GM21367 (cell line): Measurements from ENCODE around the gene PACRG.
"Not testable (repeated sequence)": the region's sequence is repeated elsewhere in the genome, so short reads cannot be mapped to it uniquely, and the experiment has no call there.

Source experiments
- ATAC-seq: cut with Tn5 transposase; IDR thresholded peaks from one replicate; pipeline ENCODE4 v1.9.1; 2021; ENCODE audit not compliant: unreplicated experiment

Gene PACRG

DNA sequence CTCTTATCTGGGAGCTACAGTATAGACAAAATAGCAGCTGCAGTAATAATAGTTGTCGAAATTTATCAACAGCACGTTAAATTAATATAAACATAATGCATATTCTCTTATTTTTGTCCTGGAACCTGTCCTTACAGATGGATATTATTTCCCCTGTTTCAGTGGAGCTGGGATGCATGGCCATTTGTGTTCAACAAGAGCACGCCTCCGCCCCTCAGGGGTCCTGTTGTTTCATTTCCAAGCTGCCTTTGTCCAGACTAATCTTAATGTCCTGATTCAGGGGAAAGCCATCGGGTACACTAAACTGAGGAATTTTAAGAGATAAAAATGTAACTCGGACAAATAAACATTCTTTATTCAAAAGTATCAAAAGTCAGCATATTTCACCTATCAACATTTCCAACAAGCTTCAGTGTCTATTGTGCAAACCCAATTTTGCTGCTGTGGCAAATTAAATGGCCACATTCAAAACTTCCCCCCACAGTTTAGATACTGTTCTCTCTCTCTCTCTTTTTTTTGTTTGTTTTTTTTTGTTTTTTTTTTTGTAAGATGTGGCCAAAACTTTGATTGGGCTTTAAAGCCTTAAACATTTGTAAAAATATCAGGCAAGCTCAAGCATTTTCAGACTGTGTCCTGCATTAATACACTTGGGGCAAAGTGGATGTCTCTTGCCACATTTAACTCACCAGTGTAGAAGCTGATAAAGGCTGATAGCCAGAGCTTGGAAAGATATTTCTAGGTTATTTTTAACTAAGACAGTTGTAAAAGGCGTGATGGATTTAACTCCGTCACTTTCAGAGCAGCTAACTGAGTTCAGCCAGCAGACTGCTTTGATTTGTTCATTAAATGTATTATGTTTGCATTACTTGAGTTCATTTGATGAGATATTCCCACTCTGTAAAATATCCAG lies 574.2 kb downstream of the PACRG start:
- no peak for ATAC-seq

DNA sequence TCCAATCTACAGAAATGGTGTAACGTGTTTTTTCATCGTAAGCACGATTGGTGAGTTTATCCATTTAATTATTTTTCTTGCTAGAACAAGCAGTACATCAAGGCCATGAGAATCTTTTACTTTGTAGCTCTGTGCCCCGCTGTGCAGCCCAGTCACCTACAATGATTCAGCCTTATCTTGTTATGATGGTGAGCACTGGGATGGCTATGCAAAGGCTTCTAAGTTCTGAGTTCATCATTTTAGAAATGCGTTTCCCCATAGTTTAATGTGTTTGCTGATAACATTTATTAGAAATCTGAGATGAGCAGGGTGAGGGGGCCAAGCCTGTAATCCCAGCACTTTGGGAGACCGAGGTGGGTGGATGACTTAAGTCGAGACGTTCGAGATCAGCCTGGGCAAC lies 575.0 kb downstream of the PACRG start:
- ATAC-seq: no peak

DNA sequence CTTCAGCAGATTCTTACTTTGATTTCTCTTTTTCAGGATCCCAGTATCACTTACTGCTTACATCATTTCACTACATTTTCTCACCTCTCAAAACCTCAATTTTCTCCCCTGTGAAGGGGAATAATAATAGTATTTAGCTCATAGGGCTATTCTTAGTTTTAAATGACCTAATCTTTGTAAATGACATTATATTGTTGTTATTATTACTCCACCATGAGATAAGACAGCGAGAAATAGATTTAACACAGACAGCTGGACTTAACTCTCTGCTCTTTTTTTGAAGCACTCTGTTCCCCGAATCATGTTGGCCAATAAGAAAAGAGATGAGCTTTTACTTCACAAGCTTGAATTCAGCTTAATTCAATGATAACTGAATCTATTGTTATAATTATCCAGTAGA lies 578.2 kb downstream of the PACRG start:
- ATAC-seq: no peak

DNA sequence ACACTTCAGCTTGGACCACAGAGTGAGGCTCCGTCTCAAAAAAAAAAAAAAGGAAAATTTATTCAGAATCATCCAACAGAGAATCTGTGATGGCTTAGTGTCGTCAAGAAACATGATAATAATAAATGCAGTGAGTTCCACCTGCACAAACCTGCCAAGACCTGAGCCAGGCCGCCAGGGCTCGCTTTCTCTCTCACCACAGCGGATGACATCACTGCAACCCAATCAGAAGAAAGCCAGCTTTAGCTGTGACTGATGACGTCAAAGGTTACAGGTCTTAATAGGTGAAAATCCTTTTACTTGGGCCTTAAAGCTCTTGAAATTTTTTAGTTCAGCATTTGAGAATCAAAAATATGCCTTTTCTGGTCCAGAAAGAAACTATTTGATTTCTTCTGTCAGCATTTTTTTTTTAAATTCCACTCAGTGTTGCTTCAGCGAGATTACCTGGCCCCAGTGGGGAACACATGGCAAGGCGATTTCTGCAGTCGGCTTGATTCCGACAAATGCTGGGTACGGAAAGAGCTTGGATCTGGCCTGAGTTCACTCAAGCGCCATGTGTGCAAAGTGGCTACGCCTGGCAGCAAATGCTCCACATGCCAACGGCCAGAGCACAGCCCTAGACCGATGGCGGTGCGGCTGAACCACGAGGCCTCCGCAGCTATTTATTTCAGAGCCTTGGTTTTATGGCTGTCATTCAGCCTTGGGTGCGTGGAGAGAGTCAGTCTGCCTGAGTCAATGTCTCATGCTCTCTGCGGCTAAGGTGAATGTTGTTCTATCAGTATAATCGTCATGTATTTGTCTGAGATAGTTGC lies 581.1 kb downstream of the PACRG start:
- ATAC-seq: no peak

- ATAC-seq: no peak
Measured at GRCh38 chr6:163309491-163310026, 581.8 kb downstream of the PACRG start.

GRCh38 chr6:163310096-163310972 lies 582.6 kb downstream of the PACRG start:
- no peak for ATAC-seq

GRCh38 chr6:163310973-163311383 lies 583.2 kb downstream of the PACRG start:
- no peak for ATAC-seq

GRCh38 chr6:163311830-163312229 lies 584.1 kb downstream of the PACRG start:
- no peak for ATAC-seq

DNA sequence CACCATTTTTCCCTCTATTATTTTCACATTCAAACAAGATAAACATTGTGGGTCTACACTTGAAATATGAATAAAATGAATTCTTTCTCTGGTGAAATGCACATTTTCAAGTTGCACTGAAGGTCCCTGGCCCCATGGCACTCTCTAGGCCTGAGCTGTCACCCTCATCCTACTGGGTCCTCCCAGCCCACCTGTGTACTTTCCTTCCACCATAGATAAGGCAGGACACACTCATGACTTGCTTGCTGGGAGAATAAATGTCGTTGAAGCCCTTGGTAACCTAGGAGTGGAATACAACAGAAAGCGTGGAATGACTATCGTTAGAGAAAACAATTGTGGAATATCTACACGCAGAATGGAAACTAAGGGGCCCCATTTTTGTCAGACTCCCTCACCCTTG lies 585.8 kb downstream of the PACRG start:
- ATAC-seq: no peak

- ATAC-seq: no peak
Measured at GRCh38 chr6:163313981-163314380, 586.2 kb downstream of the PACRG start.

DNA sequence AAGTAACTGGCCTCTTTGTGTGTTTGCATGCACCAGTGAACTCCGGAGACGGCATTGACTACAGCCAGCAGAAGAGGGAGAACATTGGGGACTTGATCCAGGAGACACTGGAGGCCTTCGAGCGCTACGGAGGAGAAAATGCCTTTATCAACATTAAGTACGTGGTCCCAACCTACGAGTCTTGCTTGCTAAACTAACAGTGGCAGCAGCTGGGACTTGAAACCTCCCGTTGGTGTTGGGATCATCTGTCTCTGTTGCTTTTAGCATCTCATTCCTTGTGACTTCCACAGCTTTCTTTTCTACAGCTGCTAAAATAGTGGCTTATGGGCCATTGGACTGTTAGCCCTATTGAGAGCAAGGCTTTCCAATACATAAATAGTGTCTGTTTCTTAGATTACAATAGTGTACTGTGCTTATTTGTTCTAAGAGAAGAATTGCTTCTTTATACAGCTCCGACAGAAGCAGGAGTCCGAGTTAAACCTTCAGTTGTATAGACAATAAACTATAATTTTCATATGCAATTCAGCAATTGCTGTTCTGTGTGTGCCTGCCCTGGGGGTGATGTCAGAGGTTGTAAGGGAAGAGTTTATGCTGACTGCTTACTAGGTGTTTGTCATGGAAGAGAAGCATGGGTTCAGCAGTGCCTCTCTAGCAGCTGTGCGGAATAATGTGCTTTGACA lies 587.2 kb downstream of the PACRG start:
- ATAC-seq: no peak

- not testable (repeated sequence) for ATAC-seq
Measured at GRCh38 chr6:163316866-163317495, 589.2 kb downstream of the PACRG start.

GRCh38 chr6:163318071-163318786 lies 590.5 kb downstream of the PACRG start:
- no peak for ATAC-seq

DNA sequence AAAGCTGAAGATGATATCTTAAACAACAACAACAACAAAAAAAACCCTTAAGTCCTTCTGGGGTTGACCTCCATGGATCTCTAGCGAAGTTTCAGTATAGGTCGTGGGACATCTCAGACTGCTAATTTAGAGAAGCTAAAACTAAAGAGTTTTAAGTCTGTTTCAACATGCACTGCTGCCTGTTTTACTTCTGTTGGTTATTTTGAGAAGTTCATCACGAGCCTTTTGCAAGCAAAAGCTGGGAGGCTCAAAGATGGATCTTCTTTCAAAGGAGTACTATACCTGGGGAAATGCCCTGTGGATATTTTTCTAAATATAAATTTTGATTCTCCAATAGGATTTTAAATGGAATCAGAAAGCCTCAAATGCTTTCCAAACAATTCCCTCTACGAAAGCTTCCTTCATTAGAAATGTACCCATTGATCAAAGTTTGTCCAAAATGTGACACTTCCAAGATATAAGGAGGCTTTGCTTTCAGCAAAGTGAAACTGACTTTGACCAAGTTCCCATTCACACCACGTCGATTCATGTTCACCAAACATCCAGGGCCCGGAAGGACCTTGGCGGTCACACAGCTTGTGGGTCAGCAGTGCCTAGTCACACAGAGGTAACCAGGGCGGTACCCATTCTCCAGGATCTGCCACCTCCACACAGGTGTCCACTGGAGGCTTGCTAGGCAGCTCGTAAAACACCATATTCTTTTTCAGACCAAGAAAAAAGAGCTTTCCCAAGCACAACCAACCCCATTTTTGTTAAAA lies 592.0 kb downstream of the PACRG start:
- no peak for ATAC-seq

DNA sequence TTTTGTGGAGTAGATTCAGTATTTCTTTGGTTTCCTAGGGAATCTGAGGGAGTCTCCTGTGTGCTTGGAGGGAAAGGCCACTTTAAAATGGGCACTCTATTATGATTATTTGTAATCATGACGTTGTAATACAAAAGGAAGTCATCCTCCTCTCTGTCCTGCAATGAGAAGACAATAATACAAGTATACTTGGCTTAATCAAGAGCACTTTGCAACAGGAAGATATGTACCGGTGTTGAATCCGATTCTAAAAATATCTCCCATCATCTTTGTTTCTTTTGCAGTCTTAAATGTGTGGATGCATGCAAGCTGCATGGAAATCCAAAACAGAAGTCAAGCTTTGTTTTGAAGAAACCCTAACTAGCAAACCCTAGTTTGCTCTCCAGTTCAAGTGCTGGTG lies 592.6 kb downstream of the PACRG start:
- no peak for ATAC-seq

DNA sequence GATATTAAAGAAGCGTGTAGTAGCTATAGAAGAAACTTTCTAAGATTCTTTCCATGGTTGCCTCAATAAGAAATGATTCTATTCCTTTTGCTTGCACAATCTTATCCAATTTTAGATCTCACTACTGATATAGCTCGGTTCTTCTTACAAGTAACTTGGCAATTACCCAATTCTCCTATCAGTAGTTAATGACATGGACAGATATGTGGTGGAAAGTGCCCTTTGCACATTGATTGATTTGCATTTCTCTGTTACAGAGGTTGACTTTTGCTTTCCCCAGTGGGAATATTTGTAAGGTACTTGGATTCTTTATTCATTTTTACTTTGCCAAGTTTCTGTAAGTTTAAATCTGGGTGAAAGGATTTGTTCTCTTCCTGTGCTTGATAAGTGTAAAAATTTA lies 593.0 kb downstream of the PACRG start:
- ATAC-seq: no peak

DNA sequence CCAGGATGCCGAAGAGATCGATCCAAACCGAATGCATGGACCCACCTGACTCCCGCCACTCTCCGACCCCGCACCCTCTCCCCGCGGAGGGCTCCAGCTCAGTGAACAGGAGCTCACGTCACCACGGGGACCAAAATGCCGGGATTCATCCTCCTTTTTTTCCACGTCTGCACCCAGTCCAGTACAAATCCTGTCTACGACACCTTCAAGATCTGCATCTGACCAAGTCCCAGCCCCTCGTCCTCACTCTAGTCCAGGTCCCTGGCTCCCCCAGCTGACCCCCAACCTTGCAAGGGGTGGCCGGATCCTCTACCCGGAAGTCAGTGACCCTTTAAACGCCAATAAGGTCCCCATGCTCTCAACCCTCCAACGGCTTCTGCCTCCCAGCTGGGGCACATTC lies 593.9 kb downstream of the PACRG start:
- no peak for ATAC-seq

- ATAC-seq: no peak
Measured at GRCh38 chr6:163323274-163323673, 595.5 kb downstream of the PACRG start.
